HG03039 (cell line): ENCODE results near the gene USP6.
"Not testable (repeated sequence)": the region's sequence is repeated elsewhere in the genome, so short reads cannot be mapped to it uniquely, and the experiment has no call there.

ENCODE experiments used
- ATAC-seq: cut with Tn5 transposase; IDR thresholded peaks from one replicate; pipeline ENCODE4 v1.9.1; 2021; ENCODE audit warnings: mild to moderate bottlenecking, moderate library complexity; ENCODE audit not compliant: unreplicated experiment

The USP6 gene

DNA sequence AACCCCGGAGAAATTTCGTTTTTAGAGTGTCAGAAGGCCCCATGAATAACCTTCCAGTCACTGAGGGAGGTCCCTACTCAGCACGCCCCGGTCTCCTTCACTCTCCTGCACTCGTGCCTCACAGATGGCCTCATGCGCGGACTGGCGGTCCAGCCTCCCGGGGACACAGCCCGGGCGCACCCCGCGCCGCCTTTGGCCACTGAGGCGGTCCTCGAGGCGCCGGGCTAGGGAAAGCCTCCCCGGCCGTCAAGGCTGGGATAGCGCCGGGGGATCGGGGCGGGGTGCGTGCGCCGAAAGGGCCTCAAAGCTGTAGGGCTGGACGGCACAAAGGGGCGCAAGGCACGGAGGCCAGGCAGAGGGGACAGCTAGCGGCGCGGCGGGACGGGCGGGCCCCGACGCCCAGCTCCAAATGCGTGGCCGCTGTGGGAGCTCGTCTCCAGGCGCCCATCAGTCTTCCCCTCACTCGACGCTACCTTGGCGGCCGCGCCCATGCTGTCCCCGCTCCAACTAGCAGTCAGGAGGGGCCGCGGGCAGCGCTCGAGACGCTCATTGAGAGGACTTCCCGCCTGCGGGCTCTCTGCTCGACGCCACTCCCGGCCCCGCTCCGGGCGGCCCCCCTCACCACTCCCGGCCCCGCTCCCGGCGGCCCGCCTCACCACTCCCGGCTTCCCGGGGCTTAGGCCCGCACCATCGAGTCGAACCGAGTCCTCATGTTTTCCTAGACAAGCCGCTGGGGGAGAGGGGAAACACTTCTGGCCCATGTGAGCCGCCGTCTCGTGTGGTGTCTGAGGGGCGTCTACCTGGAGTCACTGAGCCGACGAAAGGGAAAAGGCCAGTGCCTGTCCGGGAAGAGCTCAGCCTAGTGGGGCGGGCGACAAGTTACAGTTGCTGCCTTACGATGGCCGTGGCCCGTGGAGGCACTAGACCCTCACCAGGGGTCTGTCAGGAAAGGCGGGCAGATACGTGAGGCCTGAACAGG, at the start of gene USP6:
USP6 (plus strand) TSS at position 360 of the 979 bp plus-strand sequence. CDS start 14,336 bp downstream, outside the sequence.
- no peak for ATAC-seq

DNA sequence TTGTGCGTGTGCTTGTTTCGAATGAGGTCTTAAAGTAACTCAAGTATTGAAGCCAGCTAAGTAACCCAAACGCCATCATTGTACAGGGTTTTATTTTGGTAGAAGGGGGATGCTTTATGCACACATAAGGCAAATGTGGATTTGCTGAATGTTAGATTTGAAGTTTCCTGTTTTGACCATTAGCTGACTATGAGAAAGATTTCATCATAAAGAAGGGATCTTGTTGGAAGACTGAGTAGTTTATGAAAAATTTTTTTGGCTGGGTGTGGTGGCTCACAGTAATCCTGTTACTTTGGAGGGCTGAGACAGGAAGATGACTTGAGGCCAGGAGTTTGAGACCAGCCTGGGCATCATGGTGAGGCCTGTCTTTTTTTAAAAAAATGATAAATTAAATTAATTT, 47.6 kb upstream of the USP6 start:
- no peak for ATAC-seq

DNA sequence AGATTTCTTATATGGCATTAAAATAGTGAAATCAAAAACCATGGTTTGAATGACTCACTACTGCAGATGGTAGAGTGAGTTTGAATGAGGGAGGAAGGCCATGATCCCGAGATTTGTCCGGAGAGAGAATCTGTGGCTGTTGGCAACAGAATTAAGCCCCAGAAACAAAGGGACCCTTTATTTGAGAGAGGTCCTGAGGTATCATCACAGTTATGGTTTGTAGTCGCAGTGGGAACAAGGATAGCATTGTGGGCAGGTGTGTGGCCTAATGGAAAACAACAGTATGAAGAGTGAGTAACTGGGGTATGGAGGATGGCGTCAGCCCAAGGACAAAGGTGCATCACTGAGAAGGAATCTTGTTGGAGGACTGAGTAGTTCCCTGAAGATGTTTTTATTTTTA, 46.1 kb upstream of the USP6 start:
- ATAC-seq, result no peak

DNA sequence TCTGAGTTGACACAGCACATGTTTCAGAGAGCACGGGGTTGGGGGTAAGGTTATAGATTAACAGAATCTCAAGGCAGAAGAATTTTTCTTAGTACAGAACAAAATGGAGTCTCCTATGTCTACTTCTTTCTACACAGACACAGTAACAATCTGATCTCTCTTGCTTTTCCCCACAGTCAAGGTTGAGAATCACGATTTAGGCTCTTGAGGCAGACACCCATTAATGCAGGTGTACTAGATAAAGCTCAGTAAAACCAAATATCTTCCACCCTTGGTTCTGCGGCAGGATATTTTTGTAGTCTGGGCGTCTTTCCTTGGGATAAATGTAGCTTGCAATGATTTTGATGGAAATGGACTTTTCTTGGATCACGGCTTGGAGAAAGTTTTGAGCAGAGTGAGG, 40.4 kb upstream of the USP6 start:
- not testable (repeated sequence) for ATAC-seq

DNA sequence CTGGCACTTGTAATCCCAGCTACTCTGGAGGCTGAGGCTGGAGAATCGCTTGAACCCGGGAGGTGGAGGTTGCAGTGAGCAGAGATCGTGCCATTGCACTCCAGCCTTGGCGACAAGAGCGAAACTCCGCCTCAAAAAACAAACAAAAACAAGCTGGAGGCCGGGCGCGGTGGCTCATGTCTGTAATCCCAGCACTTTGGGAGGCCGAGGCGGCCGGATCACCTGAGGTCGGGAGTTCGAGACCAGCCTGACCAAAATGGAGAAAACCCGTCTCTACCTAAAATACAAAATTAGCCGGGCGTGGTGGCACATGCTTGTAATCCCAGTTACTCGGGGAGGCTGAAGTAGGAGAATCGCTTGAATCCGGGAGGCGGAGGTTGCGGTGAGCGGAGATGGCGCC, 38.6 kb upstream of the USP6 start:
- not testable (repeated sequence) for ATAC-seq

DNA sequence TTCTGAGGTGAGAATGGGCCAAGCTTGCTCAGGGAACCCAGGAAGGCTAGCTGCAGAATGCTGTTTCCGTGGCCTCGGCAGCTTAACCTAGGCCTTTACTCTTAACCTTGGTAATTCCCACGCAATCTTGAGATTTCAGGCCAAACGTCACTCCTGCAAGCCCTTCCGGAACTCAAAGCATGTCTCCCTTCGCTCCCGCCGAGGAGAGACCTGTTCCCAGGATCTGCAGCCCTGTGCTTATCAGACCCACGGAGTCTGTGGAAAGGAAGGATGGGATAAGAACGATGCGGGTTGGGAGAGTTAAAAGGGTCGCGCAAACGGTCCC, 38.1 kb upstream of the USP6 start:
- peak; percentile 12 for ATAC-seq

DNA sequence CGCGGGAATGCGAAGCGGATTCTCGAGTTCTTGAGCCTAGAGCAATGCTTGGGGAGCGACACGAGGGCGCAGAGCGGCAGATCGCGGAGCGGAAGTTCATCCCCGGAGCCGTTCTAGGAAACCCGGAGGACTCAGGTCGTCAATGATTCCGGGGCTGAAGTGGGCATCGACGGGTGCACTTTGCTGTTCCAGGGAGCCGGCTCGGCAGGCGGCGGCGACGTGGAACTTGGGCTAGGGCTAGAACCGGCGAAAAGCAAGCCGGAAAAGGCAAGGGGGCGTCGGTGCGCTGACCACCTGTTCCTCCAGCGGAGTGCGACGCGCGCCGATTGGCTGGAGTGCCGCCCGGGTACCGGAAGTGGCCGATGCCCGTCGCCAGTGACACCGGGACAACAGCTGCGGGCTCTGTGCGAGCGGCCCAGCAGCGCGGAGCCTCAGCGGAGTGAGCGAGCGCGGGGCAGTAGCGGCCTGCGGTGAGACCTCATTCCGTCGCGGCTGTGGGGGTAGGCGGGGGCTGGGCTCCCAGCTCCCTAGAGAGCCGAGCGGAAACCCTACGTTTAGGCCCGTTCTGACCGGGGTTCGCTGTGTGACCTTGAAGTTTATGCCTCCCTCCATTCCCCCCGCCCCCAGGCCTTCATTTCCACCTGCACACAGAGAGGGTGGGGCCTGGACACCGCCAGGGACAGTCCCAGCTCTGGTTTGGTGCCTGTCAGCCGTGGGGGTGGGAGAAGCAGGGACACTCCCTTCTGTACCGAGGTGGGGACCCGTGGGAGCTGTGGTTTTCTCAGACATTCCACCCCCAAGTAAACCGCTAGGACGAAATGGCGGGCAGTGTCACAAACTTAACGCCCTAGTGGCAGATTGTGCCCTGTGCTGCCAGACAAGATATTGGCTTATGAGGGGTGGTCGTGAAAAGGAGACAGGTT, 37.5 kb upstream of the USP6 start, which contains the start of gene ZFP3:
ZFP3 (plus strand) TSS at position 362 of the 923 bp plus-strand sequence. CDS start 13,038 bp downstream, outside the sequence.
- peak; percentile 78 for ATAC-seq

DNA sequence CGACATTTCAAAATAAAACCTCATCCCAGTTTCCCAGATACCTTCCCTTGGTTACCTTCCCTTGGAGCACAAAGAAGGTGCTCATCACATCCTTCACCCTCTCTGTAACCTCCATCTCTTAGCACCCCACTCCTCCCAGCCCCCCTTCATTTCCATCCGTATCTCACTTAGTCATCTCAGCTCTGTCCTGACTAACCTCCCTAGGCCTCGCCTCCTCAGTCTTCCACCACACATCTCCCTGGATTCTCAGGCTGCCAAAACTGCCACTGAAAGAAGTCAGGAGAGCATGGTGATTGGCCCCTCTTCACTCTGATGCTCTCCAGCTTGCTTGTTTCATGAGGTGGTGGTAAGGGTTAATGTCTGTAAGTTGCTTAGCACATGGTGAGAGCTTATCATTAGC, 35.2 kb upstream of the USP6 start:
- ATAC-seq, result no peak

DNA sequence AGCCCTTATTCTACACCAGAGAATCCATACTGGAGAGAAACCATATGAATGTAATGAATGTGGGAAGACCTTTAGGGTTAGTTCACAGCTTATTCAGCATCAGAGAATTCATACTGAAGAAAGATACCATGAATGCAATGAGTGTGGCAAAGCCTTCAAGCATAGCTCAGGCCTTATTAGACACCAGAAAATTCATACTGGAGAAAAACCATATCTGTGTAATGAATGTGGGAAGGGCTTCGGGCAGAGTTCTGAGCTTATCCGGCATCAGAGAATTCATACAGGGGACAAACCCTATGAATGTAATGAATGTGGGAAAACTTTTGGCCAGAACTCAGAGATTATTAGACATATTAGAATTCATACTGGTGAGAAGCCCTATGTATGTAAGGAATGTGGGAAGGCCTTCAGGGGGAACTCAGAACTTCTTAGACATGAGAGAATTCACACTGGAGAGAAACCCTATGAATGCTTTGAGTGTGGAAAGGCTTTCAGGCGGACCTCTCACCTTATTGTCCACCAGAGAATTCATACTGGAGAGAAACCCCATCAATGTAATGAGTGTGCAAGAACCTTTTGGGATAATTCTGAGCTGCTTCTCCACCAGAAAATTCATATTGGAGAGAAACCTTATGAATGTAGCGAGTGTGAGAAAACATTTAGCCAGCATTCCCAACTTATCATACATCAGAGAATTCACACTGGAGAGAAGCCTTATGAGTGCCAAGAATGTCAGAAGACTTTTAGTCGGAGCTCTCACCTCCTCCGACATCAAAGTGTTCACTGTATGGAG, 23.4 kb upstream of the USP6 start:
- no peak for ATAC-seq

DNA sequence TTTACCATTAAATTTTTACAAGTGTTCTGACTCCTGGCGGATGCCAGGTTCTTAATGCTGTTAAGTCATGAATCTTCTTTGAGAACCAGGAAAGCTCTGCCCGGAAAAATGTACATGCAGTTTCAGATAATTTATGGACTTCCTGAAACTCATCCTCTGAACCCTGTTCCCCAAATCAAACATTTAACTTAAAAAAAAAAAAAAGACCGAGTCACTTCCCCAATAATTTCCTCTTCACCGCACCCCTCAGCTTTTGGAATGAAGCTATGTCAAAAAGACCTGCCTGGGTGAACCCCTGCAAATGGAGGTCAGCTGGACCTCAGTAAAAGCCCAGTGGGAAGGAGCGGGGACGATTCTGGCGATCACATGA, 19.1 kb upstream of the USP6 start:
- ATAC-seq, result no peak

DNA sequence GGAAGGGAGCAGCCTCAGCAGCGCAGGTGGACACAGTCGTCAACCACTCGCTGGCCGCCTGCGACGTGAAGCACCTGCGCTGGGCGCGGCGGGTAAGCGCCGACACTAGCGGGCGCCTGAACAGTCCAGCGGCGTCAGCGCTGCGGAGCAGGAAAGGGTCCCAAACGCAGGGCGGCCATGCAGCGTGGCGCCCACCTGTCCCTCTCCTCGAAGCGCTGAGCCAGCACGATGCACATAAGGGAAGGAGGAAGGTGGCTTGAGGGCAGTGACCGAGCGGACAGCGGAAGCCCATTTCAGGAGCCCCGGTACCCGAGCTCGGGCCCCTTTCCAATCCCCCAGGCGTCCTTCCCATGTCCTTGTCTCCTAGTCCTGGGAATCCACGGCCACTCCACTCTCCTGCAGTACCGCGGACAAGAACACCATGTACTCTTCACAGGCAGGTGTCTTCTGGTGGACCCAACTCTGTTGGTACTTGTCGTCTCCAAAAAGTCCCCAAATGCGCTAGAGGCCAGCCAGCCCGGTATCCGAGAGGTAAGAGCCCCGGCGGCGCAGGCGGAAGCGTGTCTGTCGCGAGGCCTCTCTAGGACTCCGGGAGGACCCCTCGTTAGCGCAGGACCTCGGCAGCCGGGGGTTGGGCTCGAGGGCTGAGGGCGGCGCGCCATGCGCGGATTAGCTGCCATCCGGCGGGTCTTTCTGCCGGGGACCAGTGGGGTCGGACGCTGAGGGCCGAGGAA, 18.6 kb upstream of the USP6 start:
- ATAC-seq, result no peak

DNA sequence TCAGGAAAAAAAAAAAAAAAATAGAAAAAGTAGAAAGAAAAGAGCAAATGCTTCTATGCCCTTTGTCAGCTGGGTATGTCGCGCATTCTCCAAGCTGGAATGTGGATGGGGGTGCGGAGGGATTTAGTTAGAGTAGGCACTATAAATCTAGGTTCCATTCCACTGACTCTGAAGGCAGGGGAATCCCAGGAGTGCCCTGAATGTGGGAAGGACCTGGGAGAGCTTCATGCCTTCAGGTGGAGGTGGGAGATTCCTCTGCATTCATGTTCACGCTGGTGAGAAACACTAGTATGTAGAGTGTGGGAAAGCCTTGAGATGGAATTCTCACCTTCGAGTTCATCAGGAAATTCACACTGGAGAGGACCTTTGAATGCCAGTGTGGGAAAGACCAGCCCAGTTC, 16.6 kb upstream of the USP6 start:
- ATAC-seq, result no peak

DNA sequence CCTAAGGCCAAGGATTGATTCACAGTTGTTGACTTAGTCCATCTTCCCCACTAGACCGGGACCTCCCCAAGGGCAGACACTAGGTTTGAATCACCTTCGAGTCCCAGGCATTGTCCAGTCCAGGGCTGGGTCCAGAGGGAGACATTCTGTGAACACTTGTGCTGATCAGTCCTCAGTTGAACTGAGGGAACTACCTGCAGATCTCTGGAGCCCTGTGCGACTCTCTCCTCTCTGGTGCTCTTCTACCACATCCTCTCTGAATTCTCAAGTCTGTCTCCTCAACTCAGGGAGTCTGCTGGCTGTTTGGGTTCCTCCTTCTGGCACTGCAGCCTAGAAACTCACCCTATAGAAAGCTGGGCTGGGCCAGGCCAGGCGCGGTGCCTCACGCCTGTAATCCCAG, 15.0 kb upstream of the USP6 start:
- ATAC-seq, result no peak

DNA sequence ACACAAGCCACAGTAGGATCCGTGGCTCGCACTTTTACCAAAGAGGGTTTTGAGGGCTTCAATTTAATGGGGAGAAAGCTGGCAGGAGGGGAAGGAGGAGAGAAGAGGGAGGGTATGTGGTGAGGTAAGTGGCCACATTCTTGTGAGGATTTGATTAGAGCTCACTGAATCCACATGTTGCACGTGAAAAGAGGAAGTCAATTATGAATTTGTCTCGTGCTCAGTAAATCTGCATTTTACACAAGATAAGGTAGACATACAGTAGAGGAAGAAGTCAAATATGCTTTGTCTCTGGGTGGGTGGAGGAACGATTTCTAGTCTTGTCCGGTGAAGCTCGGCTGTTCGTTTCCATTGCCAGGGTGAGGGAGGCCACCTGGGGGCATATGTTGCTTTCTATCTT, 5.0 kb upstream of the USP6 start:
- ATAC-seq, result no peak

DNA sequence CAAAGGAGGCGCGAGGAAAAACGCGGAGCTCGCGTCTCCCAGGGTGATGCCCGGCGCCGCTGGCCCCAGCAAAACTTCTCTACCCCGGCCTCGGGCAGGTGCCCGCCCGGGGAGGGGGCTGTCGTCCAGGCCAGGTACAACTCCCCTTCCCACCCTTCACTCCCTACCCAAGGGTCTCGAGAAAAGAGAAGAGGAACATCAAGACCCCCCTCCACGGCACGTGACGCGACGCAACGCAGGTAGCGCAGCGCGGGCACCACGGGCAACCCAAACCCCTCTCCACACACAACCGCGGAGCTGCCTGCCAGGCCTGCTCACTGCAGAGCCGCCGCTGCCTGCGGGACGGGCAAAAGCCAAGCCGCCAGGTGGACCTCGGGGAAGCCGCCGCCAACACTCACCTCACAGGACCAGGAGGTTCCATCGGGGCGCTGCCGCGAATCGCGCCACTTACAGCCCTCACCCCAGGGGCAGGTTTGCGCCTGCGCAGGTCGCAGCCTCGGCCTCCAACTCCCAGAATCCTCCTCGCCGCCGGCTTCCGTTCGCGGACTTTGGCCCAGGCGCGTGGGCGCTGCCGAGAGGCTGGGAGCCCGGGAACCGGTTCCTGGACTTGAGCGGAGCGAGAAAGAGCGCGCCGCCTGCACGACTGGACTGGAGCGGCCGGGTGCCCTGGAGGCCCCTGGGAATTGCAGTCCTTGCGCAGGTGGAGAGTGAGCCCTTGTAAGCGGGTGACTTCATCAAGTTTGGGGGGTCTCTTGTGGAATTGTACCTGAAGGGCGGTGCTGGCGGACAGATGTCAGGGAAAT, 4.2 kb upstream of the USP6 start, which contains the start of gene ZNF232:
ZNF232 (minus strand) TSS at position 477 of the 803 bp plus-strand sequence; CDS start at position 421, 56 bp downstream.
- ATAC-seq, result peak; percentile 77

DNA sequence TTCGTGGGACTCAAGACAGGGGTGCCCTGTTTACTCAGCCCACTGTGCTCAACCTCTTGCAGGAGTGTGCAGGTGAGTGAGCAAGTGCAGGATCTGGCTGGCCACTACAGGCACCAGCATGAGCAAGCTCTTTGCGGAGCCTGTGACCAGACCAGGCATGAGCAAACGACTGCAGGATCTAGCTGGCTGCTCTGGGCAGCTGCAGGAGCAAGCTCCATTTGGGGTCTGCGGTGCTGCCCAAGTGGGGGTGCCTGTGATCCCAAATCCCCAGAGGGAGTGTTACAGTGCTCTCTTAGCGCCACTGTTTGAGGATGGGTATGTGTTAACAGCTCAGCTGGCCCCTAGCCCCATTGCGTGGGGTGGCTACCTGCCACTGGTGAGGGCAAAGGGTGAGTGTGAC, 2.4 kb downstream of the USP6 start:
- no peak for ATAC-seq

DNA sequence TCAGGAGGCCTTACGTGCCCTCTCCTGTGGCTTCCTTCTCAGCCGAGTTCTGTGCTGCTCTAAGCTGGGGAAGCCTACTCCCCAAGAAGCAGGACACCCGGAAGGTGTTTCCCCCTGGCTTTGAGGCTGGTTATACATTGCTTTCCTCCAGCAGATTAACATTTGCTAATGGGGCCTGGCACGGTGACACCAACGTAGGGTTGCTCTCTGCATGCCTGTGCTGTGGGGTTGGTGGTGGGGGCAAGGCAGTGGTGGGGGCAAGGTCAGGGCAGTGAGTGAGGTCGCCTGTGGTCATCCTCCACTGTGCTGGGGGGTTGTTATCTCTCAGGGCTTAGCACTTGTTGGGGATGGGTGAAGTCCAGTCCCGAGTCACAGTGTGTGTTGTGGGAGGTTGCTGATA, 4.2 kb downstream of the USP6 start:
- no peak for ATAC-seq

DNA sequence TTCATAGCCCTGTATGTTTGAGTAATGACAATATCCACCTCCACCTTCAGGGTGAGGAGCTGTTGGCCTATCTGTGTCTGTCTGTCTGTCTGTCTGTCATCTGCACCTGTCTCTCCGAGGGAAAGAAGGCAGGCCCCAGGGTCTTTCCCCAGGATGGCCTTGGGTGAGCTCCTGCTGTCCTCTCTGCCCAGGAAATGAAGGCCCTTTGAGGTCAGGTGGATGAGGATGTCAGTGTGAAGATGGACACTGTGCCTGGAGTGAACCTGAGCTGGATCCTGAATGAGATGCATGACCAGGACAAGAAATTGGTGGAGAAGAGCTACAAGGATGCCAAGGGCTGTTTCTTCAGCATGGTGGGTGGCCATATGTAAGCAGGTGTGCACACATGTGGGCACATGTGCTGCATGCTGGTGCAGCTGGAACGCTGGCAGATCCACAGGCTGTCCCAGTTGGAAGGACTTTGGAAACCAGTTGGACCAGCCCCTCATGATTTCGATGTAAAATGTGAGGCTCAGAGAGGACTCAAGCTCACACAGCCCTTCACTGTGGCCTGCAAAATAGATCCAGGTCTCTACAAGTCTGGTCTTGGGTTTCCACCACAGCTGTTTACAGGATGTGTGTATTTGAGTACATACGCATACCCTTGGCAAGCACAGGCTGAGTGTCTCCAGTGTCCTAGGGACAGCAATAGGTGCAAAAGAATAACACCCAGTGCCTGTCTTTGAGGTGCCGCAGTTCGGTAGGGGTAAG, 4.8 kb downstream of the USP6 start:
- not testable (repeated sequence) for ATAC-seq
